SU-DHL-6 (cell line): ENCODE measurements around the gene CBFA2T3.

ENCODE experiments used
- EZH2phosphoT487 ChIP-seq: fragments of 200-600 bp; sonication (generic), shearing (Covaris generic); conservative IDR thresholded peaks from 2 replicates; pipeline ENCODE4 v1.6.1; 2018; ENCODE audit warnings: mild to moderate bottlenecking, antibody characterized with exemption, low read length, moderate library complexity, mixed read lengths
- TF ChIP-seq, protein P1 (sequence below): fragments of 200-600 bp; sonication (generic); IDR thresholded peaks from one replicate; pipeline ENCODE4 v1.5.1; 2017; ENCODE audit warnings: antibody characterized with exemption, mild to moderate bottlenecking, low read length, moderate library complexity; ENCODE audit not compliant: insufficient read depth, poor library complexity, severe bottlenecking

- TF ChIP-seq, protein P1, sequence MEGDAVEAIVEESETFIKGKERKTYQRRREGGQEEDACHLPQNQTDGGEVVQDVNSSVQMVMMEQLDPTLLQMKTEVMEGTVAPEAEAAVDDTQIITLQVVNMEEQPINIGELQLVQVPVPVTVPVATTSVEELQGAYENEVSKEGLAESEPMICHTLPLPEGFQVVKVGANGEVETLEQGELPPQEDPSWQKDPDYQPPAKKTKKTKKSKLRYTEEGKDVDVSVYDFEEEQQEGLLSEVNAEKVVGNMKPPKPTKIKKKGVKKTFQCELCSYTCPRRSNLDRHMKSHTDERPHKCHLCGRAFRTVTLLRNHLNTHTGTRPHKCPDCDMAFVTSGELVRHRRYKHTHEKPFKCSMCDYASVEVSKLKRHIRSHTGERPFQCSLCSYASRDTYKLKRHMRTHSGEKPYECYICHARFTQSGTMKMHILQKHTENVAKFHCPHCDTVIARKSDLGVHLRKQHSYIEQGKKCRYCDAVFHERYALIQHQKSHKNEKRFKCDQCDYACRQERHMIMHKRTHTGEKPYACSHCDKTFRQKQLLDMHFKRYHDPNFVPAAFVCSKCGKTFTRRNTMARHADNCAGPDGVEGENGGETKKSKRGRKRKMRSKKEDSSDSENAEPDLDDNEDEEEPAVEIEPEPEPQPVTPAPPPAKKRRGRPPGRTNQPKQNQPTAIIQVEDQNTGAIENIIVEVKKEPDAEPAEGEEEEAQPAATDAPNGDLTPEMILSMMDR, result no peak
- no peak for TF ChIP-seq EZH2phosphoT487
These were observed 135.3 kb downstream of the CBFA2T3 start for GRCh38 chr16:88841521-88842307.
